GM19395 (cell line): ENCODE results near the gene SYTL1.
A peak's percentile ranks its signal among the peaks of the same experiment; 100 is the strongest.

Experiments used
- ATAC-seq: cut with Tn5 transposase; IDR thresholded peaks from one replicate; pipeline ENCODE4 v1.9.1; 2021; ENCODE audit warnings: mild to moderate bottlenecking, moderate library complexity; ENCODE audit not compliant: unreplicated experiment

Gene SYTL1

GRCh38 chr1:27341525-27342252 is at the start of gene SYTL1:
TSS of gene SYTL1 (plus strand) at chr1:27342022. CDS start at chr1:27345335, 3,313 bp downstream.
- ATAC-seq = peak; percentile 66

DNA sequence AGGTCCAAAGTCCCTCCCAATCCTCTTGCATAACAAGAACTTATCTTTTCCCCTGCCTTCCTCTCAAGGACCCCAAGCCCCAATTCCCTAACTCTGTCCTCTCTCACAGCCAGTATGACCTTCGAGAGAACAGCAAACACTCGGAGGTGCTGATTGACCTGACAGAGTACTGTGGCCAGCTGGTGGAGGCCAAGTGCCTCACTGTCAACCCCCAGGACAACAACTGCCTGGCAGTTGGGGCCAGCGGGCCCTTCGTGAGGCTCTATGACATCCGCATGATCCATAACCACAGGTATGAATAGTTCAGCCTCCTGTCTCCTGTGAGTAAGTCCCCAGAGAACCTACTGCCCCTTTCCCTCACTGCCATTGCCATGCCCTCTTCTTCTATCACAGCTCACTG is 49.7 kb upstream of the SYTL1 start:
- no peak for ATAC-seq

GRCh38 chr1:27293915-27294314 is 47.9 kb upstream of the SYTL1 start:
- ATAC-seq = no peak

GRCh38 chr1:27296773-27297291 is 45.0 kb upstream of the SYTL1 start:
- no peak for ATAC-seq

- no peak for ATAC-seq
Observed at GRCh38 chr1:27297903-27298302, 43.9 kb upstream of the SYTL1 start.

DNA sequence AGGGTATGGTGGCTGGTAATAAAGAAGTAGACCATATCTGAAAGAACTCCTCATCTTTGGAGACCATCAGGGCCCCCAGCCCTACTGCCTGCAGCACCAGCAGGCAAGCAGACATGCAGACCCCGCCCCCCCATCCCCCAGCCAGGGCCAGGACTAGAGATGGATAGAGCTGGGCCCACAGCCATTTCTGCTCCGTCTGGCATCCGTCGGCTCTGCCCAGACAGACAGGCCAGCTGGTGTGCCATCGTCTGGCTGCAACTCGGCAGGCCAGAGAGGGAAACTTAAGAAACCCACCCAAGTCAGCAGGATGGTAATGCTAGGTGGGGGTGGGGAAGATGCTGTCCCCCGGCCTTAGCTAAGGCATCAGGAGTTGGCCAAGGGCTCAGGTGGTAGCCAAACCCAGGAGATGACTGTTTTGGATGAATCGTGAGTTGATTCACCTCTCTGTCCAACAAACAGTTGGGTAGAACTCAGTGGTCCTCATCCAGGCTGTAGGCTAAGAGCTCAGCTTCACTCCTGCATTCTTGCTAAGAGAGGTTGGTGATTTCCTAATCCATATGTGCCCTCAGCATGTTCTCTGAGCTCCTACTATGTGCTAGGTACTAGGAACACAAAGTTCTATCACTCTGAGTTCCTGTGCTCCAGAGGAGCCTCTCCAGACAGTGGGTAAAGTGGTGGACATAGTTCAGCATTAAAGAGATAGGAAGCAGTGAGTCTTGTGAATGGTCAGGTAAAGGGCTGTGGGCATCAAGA is 43.0 kb upstream of the SYTL1 start:
- ATAC-seq = no peak

- no peak for ATAC-seq
Observed at GRCh38 chr1:27299385-27300271, 42.2 kb upstream of the SYTL1 start.

DNA sequence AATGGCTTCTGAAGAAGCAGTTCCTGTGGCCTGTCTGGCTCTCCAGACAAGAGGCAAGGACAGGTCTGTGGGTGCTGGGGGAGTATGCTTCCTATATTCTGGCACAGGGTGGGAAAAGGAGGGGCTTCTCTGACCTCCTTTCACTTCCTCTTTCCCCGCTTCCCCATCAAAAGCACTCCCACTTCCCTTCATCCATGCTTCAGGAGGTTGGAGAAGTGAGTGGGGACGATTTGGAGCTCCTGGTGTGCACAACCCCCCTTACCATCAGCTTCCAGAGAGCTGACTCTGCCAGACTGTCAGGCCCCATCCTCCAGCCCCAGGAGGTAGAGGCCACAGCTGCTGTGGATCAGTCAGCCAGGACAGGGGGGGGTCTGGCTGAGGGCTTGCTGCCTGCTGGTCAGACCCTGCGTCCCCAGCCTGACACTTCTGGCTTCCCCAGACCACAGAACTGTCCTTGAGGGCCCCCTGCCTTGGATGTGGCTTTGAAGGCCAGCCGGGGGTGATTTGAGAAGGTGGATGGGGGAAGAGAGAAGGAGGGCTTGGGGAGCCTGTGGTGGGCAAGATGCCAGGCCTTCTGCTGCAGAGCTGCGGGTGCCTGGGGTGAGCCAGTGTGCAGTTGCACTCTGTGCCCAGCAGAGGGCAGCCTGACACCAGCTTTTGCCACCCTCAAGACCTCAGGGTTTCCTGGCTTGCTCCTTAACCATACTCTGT is 41.3 kb upstream of the SYTL1 start:
- no peak for ATAC-seq

GRCh38 chr1:27301052-27301422 is 40.8 kb upstream of the SYTL1 start:
- no peak for ATAC-seq

- ATAC-seq = no peak
Observed at GRCh38 chr1:27301582-27302199, 40.1 kb upstream of the SYTL1 start.

DNA sequence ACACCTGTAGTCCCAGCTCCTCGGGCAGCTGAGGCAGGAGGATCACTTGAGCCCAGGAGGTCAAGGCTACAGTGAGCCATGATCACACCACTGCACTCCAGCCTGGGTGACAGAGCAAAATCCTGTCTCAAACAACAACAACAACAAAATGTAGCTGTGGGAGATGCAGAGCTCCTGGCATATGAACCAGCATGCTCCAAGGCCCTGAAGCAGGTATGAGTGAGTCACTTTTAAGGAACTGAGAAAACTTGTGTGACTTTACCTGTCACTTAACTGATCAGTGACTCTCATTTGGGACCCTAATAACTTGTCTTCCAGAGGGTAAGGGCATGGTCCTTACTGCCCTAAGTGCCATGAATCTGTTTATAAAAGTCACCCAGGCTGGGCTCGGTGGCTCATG is 39.2 kb upstream of the SYTL1 start:
- no peak for ATAC-seq

DNA sequence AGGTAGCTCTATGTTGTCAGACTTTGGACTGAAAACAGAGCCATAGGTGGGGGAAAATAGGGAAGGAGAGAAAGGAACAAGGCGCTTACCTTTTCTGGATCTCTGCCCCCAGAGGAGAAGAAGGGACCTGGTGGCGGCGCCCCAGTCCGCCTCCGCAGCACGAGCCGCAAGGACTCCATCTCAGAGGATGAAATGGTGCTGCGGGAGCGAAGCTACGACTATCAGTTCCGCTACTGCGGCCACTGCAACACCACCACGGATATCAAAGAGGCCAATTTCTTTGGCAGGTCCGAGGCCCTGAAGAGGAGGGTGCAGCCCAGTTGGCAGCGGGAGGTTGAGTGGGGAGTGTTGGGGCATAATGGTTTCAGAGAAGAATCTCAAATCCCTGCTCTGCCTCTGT is 38.3 kb upstream of the SYTL1 start:
- ATAC-seq = no peak

DNA sequence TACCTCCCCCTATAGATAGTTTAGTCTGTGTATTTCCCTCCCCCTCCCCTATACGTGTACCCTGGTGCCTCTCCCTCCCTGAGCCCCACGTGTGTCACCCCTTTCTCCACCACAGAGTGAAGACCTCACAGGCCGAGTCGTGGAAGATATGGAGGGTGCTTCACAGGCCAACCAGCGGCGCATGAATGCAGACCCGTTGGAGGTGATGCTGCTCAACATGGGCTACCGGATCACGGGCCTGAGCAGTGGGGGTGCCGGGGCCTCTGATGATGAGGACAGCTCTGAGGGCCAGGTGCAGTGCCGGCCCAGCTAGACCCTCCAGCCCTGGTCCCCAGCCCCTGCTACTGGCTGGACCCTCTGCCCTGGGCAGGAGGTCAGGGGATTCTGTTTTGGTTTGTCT is 35.8 kb upstream of the SYTL1 start:
- no peak for ATAC-seq

DNA sequence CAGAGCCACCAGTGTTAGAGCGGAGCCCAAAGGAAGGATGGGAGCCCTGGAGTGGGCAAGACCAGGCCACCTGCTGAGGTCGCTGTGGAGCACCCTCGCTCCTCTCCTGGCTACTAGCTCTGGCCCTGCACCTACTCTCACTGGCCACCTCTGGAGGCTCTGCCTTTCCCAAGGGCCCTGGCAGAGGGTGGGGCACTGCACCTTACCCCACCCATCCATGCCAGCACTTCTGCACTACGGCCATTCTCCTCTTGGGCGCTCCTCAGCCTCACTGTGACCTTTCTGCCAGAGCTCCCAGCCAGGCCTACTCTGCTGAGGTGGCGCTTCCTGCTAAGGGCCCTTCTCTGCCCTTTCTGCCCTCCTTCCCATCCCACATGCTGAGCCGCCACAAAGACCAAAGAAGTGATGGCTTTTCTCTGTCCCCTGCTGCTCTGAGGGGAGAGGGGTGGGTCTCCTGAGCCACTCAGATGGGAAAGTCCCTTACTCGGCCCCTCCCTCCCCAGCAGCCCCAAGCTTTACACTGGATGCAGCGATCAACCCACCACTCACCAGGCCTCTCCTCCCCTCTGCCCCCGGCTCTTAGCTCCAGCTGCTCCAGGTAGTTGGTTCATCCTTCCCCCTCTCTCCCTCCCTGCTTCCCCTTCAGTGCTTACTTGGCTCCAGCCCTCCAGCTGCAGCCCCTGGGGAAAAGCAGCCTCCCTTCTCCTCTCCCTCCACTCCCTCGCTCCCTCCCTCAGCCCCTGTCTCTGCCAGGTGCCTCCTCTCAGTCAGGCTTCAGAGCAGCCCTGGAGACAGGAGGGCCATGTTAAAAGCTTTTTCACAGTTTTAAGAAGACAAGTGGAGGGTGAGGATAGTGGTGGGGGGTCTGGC is 34.7 kb upstream of the SYTL1 start:
- ATAC-seq = no peak

- ATAC-seq = no peak
Observed at GRCh38 chr1:27307874-27308598, 33.8 kb upstream of the SYTL1 start.

- no peak for ATAC-seq
Observed at GRCh38 chr1:27314169-27314568, 27.7 kb upstream of the SYTL1 start.

DNA sequence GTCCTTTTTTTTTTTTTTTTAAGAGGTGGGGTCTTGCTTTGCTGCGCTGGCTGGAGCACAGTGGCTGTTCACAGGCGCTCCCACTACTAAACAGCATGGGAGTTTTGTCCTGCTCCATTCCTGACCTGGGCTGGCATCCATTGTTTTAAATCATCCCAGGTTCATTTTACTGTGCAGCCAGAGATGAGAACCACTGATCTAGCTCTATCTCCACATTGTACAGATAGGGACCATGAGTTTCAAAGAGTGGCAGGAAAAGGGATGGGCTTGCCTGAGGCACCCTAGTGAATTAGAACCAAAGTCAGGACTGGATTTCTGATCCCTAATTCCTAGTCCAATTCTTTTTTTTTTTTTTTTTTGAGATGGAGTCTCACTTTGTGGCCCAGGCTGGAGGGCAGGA is 27.1 kb upstream of the SYTL1 start:
- no peak for ATAC-seq

- no peak for ATAC-seq
Observed at GRCh38 chr1:27316860-27317259, 25.0 kb upstream of the SYTL1 start.

DNA sequence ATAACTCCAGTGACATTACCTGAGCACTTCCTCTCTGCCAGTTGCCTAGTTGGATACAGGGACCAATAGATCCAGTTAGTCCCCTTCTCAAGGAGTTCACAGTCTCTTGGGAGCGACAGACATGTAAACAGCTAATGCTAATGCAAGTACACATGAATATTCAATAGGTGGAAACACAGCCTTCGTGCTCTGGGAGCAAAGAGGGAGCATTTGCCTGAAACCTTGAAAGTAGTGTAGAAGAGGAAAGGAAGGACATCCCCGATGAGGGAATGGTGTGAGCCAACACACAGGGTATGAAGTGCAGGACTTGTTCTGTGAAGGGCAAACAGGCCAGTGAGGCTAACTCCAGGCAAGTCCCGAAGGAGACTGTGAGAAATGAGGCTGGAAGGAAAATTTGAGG is 23.7 kb upstream of the SYTL1 start:
- ATAC-seq = no peak
